CD4-positive, alpha-beta memory T cell (primary cell): Measurements from ENCODE around the gene ARHGAP1. TPM values are rescaled to one million over a fixed set of nuclear protein-coding genes. Genes with fewer than 3 reads are reported as not detected.
"Not testable (repeated sequence)": the region's sequence is repeated elsewhere in the genome, so short reads cannot be mapped to it uniquely, and the experiment has no call there.

Experiments used
- CTCF ChIA-PET: fragments of 350-600 bp; sonication (Branson Sonifier 250); formaldehyde crosslinking; loops from one replicate; lab custom pipeline; 2021; ENCODE audit warnings: inconsistent platforms; ENCODE audit not compliant: partially characterized antibody; lab: Charles Lee
- POLR2A ChIA-PET: fragments of 350-600 bp; sonication (Branson Sonifier 250); formaldehyde crosslinking; loops from one replicate; lab custom pipeline; 2021; ENCODE audit not compliant: partially characterized antibody; lab: Charles Lee
- DNase-seq, 5 donors: peaks; one replicate each; pipeline versions ENCODE4 v3.0.0 to v3.0.0-alpha.2; 2020 to 2022; ENCODE audit warnings: mixed read lengths in 1 of 5
- H3K27ac ChIP-seq: one replicate; pipeline ENCODE4 v1.7.0; 2013; ENCODE audit warnings: low read depth, low read length
- H3K27me3 ChIP-seq: 2 replicates; pipeline ENCODE4 v1.7.0; 2013; ENCODE audit warnings: mild to moderate bottlenecking, low read length, moderate library complexity; ENCODE audit not compliant: insufficient read depth
- H3K36me3 ChIP-seq: 2 replicates; pipeline ENCODE4 v1.7.0; 2013; ENCODE audit warnings: mild to moderate bottlenecking, low read length, moderate library complexity; ENCODE audit not compliant: insufficient read depth
- H3K4me1 ChIP-seq: 2 replicates; pipeline ENCODE4 v1.7.0; 2013; ENCODE audit warnings: mild to moderate bottlenecking, low read length, moderate library complexity; ENCODE audit not compliant: insufficient read depth
- H3K4me3 ChIP-seq, 2 donors: one replicate each; pipeline ENCODE4 v1.7.0; 2013; ENCODE audit warnings: low read length in 2 of 2, mild to moderate bottlenecking in 1 of 2
- H3K9me3 ChIP-seq, 2 donors: one replicate each; pipeline ENCODE4 v1.7.0; 2013; ENCODE audit warnings: low read length in 2 of 2, control low read depth in 1 of 2; ENCODE audit not compliant: control insufficient read depth in 1 of 2
- H3K27ac Mint-ChIP-seq, 7 donors: one replicate each; pipeline ENCODE4 v1.8.0; 2020 to 2021; ENCODE audit warnings: mixed read lengths in 7 of 7, mild to moderate bottlenecking in 6 of 7, inconsistent platforms in 3 of 7, moderate library complexity in 3 of 7
- H3K27me3 Mint-ChIP-seq, 2 donors: one replicate each; pipeline ENCODE4 v1.8.0; 2020 to 2021; ENCODE audit warnings: mixed read lengths in 2 of 2
- H3K36me3 Mint-ChIP-seq, 2 donors: one replicate each; pipeline ENCODE4 v1.8.0; 2020 to 2021; ENCODE audit warnings: mixed read lengths in 2 of 2, inconsistent platforms in 1 of 2, mild to moderate bottlenecking in 1 of 2
- H3K4me1 Mint-ChIP-seq, 4 donors: one replicate each; pipeline ENCODE4 v1.8.0; 2020 to 2021; ENCODE audit warnings: mixed read lengths in 4 of 4, mild to moderate bottlenecking in 1 of 4
- H3K4me3 Mint-ChIP-seq, 8 donors: one replicate each; pipeline ENCODE4 v1.8.0; 2020 to 2021; ENCODE audit warnings: mixed read lengths in 8 of 8, mild to moderate bottlenecking in 7 of 8, moderate library complexity in 6 of 8, inconsistent platforms in 3 of 8
- H3K9me3 Mint-ChIP-seq, 8 donors: one replicate each; pipeline ENCODE4 v1.8.0; 2020 to 2021; ENCODE audit warnings: mixed read lengths in 8 of 8, mild to moderate bottlenecking in 5 of 8, inconsistent platforms in 3 of 8, moderate library complexity in 1 of 8
- intact Hi-C: fragments of 100-400 bp; cut with micrococcal nuclease; formaldehyde crosslinking; loops from one replicate; pipeline ENCODE4 v1.15.1; 2023
- polyA plus RNA-seq, 2 donors: library from polyadenylated mRNA; unstranded; fragments of 300-500 nt; fragmentation: Illumina TruSeq; gene quantifications; one replicate each; pipeline ENCODE4 v1.2.3, GENCODE V29; 2021
- total RNA-seq, 2 experiments: library from RNA; stranded (reverse); gene quantifications; one replicate each; pipeline ENCODE4 v1.2.3, GENCODE V29; 2021

ARHGAP1 gene
- total and polyA plus RNA-seq, 4 experiments from 2014 or later = 39.0 to 85.8 (median 66.7) TPM

DNA sequence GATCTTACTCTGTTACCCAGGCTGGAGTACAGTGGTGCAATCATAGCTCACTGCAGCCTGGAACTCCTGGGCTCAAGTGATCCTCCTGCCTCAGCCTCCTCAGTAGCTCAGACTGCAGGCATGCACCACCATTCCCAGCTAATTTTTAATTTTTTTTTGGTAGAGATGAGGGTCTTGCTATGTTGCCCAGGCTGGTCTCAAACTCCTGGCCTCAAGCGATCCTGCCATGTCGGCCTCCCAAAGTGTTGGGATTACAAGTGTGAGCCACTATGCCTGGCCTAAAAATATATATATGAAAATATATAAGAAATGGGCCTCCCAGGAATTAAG lies 17.4 kb upstream of the ARHGAP1 start:
- intact Hi-C loops, H3K36me3 Mint-ChIP-seq, H3K4me3 ChIP-seq, H3K9me3 Mint-ChIP-seq, DNase-seq, CTCF ChIA-PET, H3K27ac ChIP-seq, H3K4me3 Mint-ChIP-seq, H3K27me3 Mint-ChIP-seq, H3K9me3 ChIP-seq, H3K27me3 ChIP-seq, H3K4me1 ChIP-seq, POLR2A ChIA-PET, H3K36me3 ChIP-seq: not testable (repeated sequence)
- peaks cover 7 to 17% (median 8%) of the 10 kb centered on the region in 4 donors for H3K4me1 Mint-ChIP-seq
- H3K27ac Mint-ChIP-seq = peak overlapping the region in 2 of 7 donors; percentile 23 to 57

DNA sequence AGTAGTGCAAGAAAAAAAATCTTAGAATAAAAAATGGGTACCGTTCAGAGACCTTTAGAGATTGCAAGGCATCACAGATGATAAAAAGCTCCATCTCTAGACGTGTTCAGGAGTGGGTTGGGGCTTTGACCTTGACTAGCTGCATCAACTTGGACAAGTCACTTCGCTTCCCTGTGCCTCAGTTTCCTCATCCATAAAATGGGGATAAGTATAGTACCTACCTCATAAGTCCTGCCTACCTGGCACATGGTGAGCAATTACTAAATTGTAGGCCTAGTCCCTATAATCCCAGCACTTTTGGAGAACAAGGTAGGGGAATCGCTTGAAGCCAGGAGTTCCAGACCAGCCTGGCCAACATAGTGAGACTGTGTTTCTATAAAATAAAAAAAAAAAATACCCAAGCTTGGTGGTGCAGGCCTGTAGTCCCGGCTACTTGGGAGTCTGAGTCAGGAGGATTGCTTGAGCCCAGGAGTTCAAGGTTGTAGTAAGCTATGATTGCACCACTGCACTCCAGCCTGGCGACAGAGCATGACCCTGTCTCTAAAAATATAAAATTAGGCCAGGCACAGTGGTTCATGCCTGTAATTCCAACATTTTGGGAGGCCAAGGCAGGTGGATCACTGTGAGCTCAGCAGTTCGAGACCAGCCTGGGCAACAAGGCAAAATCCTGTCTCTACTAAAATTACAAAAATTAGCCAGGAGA lies 12.6 kb upstream of the ARHGAP1 start:
- CTCF ChIA-PET = no interaction called here

DNA sequence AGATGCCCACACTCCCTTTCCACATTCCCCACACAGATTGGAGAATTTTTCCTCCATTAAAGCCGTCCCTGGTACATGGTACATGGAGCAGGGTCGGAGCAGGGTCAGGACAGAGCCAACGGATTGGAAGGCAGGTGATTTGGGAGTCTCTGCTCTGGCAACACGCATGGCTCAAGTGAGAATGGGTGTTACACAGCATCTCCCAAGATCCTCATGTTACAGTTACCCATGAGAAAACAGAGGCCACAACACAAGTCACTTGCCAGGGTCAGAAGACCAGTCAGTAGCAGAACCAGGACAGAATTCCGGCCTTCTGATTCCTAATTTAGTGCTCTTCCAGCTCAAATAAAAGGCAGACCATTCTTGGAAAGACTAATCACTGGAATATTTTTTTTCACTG lies 10.9 kb upstream of the ARHGAP1 start:
- ChIA-PET POLR2A (interaction anchor here (0.7 to 1.1 kb wide), 2 partner anchors 11 to 52 kb away, joined by 3 read pairs; partner anchors contain the start of genes ARHGAP1 and ZNF408), CTCF (no interaction called here)
- Histone ChIP-seq H3K36me3 (peaks cover 7% of the 10 kb centered on the region), H3K4me1 (no peaks in the 10 kb centered on the region), H3K4me3 (no peak overlapping the region), H3K9me3 (no peaks in the 10 kb centered on the region), H3K27ac (no peak overlapping the region), H3K27me3 (no peaks in the 10 kb centered on the region)
- Mint-ChIP-seq H3K4me1 (peaks cover 0 to 6% (median 2%) of the 10 kb centered on the region in 4 donors), H3K4me3 (no peak overlapping the region), H3K36me3 (peaks cover 4 to 15% of the 10 kb centered on the region in 2 donors), H3K9me3 (no peaks in the 10 kb centered on the region), H3K27ac (no peak overlapping the region), H3K27me3 (no peaks in the 10 kb centered on the region)
- intact Hi-C loops = no loop called here
- DNase-seq = no peak

More for the DNA sequence above, 12.6 kb upstream of the ARHGAP1 start:
- POLR2A ChIA-PET = no interaction called here
- H3K4me3 Mint-ChIP-seq = no peak overlapping the region
- Histone ChIP-seq H3K27ac (no peak overlapping the region), H3K36me3 (no peaks in the 10 kb centered on the region), H3K4me3 (no peak overlapping the region), H3K27me3 (no peaks in the 10 kb centered on the region), H3K9me3 (no peaks in the 10 kb centered on the region), H3K4me1 (peaks cover under 1% of the 10 kb centered on the region)
- peaks cover 0 to 2% (median 1%) of the 10 kb centered on the region in 4 donors for H3K4me1 Mint-ChIP-seq
- H3K27ac Mint-ChIP-seq = no peak overlapping the region
- intact Hi-C loops = no loop called here
- no peaks in the 10 kb centered on the region for H3K9me3 Mint-ChIP-seq
- H3K27me3 Mint-ChIP-seq = no peaks in the 10 kb centered on the region
- no peaks in the 10 kb centered on the region for H3K36me3 Mint-ChIP-seq
- no peak for DNase-seq

DNA sequence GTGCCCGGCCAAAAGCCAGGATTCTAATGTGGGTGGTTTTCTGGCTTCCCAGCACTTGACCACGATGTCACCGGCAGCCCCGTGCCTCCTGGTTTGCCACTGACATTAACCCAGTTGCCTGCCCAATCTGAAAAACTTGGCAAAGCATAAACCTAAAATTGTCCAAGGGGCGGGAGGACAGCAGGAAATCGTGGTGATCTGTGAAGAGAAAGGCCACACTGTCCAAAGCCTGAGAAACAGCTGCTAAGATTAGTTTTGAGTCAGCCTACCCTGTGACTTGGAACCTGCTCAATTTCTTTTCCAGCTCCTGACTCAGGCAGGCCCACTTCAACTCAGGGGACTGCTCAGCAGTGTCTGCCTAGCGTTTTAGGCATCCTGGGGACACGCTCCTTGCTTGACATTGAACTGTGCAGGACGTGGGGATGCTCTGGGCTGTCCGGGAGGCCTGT lies 10.4 kb upstream of the ARHGAP1 start:
- intact Hi-C loops = no loop called here
- H3K9me3 Mint-ChIP-seq = no peaks in the 10 kb centered on the region
- Histone ChIP-seq H3K9me3 (no peaks in the 10 kb centered on the region), H3K27ac (no peak overlapping the region), H3K4me1 (no peaks in the 10 kb centered on the region), H3K4me3 (no peak overlapping the region), H3K27me3 (no peaks in the 10 kb centered on the region), H3K36me3 (peaks cover 11% of the 10 kb centered on the region)
- no peak overlapping the region for H3K4me3 Mint-ChIP-seq
- H3K27ac Mint-ChIP-seq = peak overlapping the region in 1 of 7 donors; percentile 29
- peaks cover 4 to 19% of the 10 kb centered on the region in 2 donors for H3K36me3 Mint-ChIP-seq
- no peak for DNase-seq
- ChIA-PET POLR2A (interaction anchor here (1.1 kb wide), 1 partner anchor 10 kb away, joined by 3 read pairs; the partner anchor contains the start of genes ARHGAP1 and ZNF408), CTCF (no interaction called here)
- no peaks in the 10 kb centered on the region for H3K27me3 Mint-ChIP-seq
- H3K4me1 Mint-ChIP-seq = peaks cover 0 to 6% (median 2%) of the 10 kb centered on the region in 4 donors

GRCh38 chr11:46709351-46709750 lies 8.9 kb upstream of the ARHGAP1 start:
- intact Hi-C loops = not testable (repeated sequence)
- H3K36me3 Mint-ChIP-seq = peaks cover 4 to 26% of the 10 kb centered on the region in 2 donors

GRCh38 chr11:46706886-46707285 lies 6.5 kb upstream of the ARHGAP1 start:
- intact Hi-C loops = no loop called here
- Mint-ChIP-seq H3K27ac (peak overlapping the region in 3 of 7 donors; percentile 1 to 57 (median 42)), H3K36me3 (peaks cover 18 to 47% of the 10 kb centered on the region in 2 donors), H3K9me3 (no peaks in the 10 kb centered on the region), H3K27me3 (no peaks in the 10 kb centered on the region), H3K4me1 (peaks cover 12 to 18% (median 15%) of the 10 kb centered on the region in 4 donors), H3K4me3 (no peak overlapping the region)
- Histone ChIP-seq H3K27me3 (no peaks in the 10 kb centered on the region), H3K4me1 (peaks cover 16% of the 10 kb centered on the region), H3K9me3 (no peaks in the 10 kb centered on the region), H3K4me3 (no peak overlapping the region), H3K27ac (no peak overlapping the region), H3K36me3 (peaks cover 44% of the 10 kb centered on the region)
- no peak for DNase-seq
- POLR2A ChIA-PET = no interaction called here
- CTCF ChIA-PET = interaction anchor here (1.5 kb wide), 1 partner anchor 37 kb away, joined by 7 read pairs; no protein-coding TSS in a partner anchor

More at GRCh38 chr11:46709351-46709750, 8.9 kb upstream of the ARHGAP1 start:
- peak overlapping the region in 1 of 7 donors; percentile 64 for H3K27ac Mint-ChIP-seq
- H3K4me1 ChIP-seq, H3K27me3 Mint-ChIP-seq, H3K4me1 Mint-ChIP-seq, H3K9me3 ChIP-seq, CTCF ChIA-PET, H3K27ac ChIP-seq, DNase-seq, H3K9me3 Mint-ChIP-seq, H3K27me3 ChIP-seq, H3K4me3 Mint-ChIP-seq, H3K4me3 ChIP-seq: not testable (repeated sequence)
- H3K36me3 ChIP-seq = peaks cover 25% of the 10 kb centered on the region
- POLR2A ChIA-PET = interaction anchor here (1.2 kb wide), 1 partner anchor 8 kb away, joined by 4 read pairs; the partner anchor contains the start of gene ZNF408

DNA sequence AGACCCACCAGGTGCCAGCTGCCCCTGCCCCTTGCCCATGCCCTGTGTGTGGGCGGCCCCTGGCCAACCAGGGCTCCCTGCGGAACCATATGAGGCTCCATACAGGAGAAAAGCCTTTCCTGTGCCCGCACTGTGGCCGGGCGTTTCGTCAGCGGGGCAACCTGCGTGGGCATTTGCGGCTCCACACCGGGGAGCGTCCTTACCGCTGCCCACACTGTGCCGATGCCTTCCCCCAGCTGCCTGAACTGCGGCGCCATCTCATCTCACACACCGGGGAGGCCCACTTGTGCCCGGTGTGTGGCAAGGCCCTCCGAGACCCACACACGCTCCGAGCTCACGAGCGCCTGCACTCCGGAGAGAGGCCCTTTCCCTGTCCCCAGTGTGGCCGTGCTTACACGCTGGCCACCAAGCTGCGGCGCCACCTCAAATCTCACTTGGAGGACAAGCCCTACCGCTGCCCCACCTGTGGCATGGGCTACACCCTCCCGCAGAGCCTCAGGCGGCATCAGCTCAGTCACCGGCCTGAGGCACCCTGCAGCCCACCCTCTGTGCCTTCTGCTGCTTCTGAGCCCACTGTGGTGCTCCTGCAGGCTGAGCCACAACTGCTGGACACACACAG lies 4.8 kb upstream of the ARHGAP1 start:
- peaks cover 0 to 3% (median 0%) of the 10 kb centered on the region in 8 donors for H3K9me3 Mint-ChIP-seq
- intact Hi-C loops = no loop called here
- Histone ChIP-seq H3K4me1 (peaks cover 23% of the 10 kb centered on the region), H3K27me3 (no peaks in the 10 kb centered on the region), H3K27ac (no peak overlapping the region), H3K4me3 (no peak overlapping the region), H3K36me3 (peaks cover 44% of the 10 kb centered on the region), H3K9me3 (no peaks in the 10 kb centered on the region)
- DNase-seq = no peak
- ChIA-PET POLR2A (interaction anchor here (1.1 kb wide), 1 partner anchor 34 kb away, joined by 3 read pairs; no protein-coding TSS in a partner anchor), CTCF (interaction anchor here (1.1 kb wide), 1 partner anchor 34 kb away, joined by 3 read pairs; no protein-coding TSS in a partner anchor)
- no peak overlapping the region for H3K4me3 Mint-ChIP-seq
- peaks cover 18 to 61% of the 10 kb centered on the region in 2 donors for H3K36me3 Mint-ChIP-seq
- no peaks in the 10 kb centered on the region for H3K27me3 Mint-ChIP-seq
- H3K27ac Mint-ChIP-seq = no peak overlapping the region
- H3K4me1 Mint-ChIP-seq = peaks cover 22 to 33% (median 25%) of the 10 kb centered on the region in 4 donors
